GM12878 (cell line): ENCODE data around the gene PDZD2. TPM values are rescaled to one million over a fixed set of nuclear protein-coding genes. Genes with fewer than 3 reads are reported as not detected.

ENCODE experiments used
- ATAC-seq: fragments of 200-7000 bp; cut with Tn5 transposase; 3 replicates; pipeline ENCODE4 v1.9.1; 2020; ENCODE audit warnings: mild to moderate bottlenecking, moderate library complexity
- BruUV-seq: library from RNA; stranded (reverse); fragments of 400-500 nt; replicated peaks from 2 replicates; lab custom pipeline; 2021; lab: Mats Ljungman, UMichigan
- CTCF ChIA-PET: fragments of 300-600 bp; sonication (Branson Sonifier 250); formaldehyde crosslinking; extraction: SDS; loops from one replicate; lab custom pipeline; 2021; ENCODE audit warnings: inconsistent platforms; lab: Yijun Ruan, JAX
- POLR2A ChIA-PET: fragments of 350-600 bp; formaldehyde crosslinking; extraction: SDS; loops from one replicate; lab custom pipeline; 2021; ENCODE audit warnings: inconsistent platforms; lab: Charles Lee
- RAD21 ChIA-PET: fragments of 300-600 bp; sonication (Branson Sonifier 250); formaldehyde crosslinking; loops from one replicate; lab custom pipeline; 2023; ENCODE audit warnings: antibody characterized with exemption; ENCODE audit not compliant: unreplicated experiment; lab: Charles Lee
- SMC1A ChIA-PET: fragments of 300-600 bp; sonication (Branson Sonifier 250); formaldehyde crosslinking; loops from one replicate; lab custom pipeline; 2023; ENCODE audit not compliant: unreplicated experiment, uncharacterized antibody; lab: Charles Lee
- DNase-seq: peaks from one replicate; pipeline ENCODE4 v3.0.0-alpha.2; 2011; ENCODE audit warnings: low read depth, low spot score
- FAIRE-seq: peaks from 3 replicates; lab custom pipeline; 2011; peaks lifted over from hg19 to GRCh38; lab: Jason Lieb, UNC
- H2AFZ ChIP-seq: 2 replicates; pipeline ENCODE4 v1.6.0; 2011; ENCODE audit warnings: low read depth, low read length, control low read depth; ENCODE audit not compliant: control insufficient read depth
- H3K27ac ChIP-seq: 2 replicates; pipeline ENCODE4 v1.5.1; 2011; ENCODE audit warnings: control low read depth; ENCODE audit not compliant: control insufficient read depth, insufficient read depth
- H3K27me3 ChIP-seq, 2 experiments: replicated peaks in 1 of 2; 2 replicates each; pipeline versions ENCODE4 v1.6.0 to v1.6.1; 2011; ENCODE audit warnings: low read length in 1 of 2; ENCODE audit not compliant: control insufficient read depth in 2 of 2, insufficient read depth in 2 of 2
- H3K36me3 ChIP-seq, 2 experiments: 2 replicates each; pipeline ENCODE4 v1.5.1; 2011; ENCODE audit warnings: low read length in 1 of 2; ENCODE audit not compliant: control insufficient read depth in 2 of 2, insufficient read depth in 2 of 2
- H3K4me1 ChIP-seq: 2 replicates; pipeline ENCODE4 v1.6.1; 2011; ENCODE audit warnings: mild to moderate bottlenecking, low read length, moderate library complexity, mixed read lengths; ENCODE audit not compliant: control insufficient read depth, insufficient read depth
- H3K4me2 ChIP-seq: 2 replicates; pipeline ENCODE4 v1.6.0; 2011; ENCODE audit warnings: control low read depth; ENCODE audit not compliant: control insufficient read depth, insufficient read depth
- H3K4me3 ChIP-seq: fragments of 200-600 bp; sonication (generic); 2 replicates; pipeline ENCODE4 v1.5.1; 2016
- H3K79me2 ChIP-seq: 2 replicates; pipeline ENCODE4 v1.6.0; 2011; ENCODE audit warnings: low read length; ENCODE audit not compliant: control insufficient read depth, insufficient read depth
- H3K9ac ChIP-seq: 2 replicates; pipeline ENCODE4 v1.8.0; 2011; ENCODE audit warnings: low read length, control low read depth, mixed read lengths; ENCODE audit not compliant: control insufficient read depth, insufficient read depth
- H3K9me3 ChIP-seq: replicated peaks from 3 replicates; pipeline ENCODE4 v1.5.1; 2011; ENCODE audit warnings: mild to moderate bottlenecking, low read length; ENCODE audit not compliant: control insufficient read depth, insufficient read depth
- H4K20me1 ChIP-seq: 2 replicates; pipeline ENCODE4 v1.6.0; 2011; ENCODE audit not compliant: control insufficient read depth, insufficient read depth
- CEBPZ ChIP-seq: fragments of 150-350 bp; IDR thresholded peaks from 2 replicates; pipeline ENCODE4 v1.6.1; 2016; ENCODE audit warnings: low read depth, low read length
- ETV6 ChIP-seq, 2 experiments: fragments of 450-650 bp in 1 of 2; IDR thresholded peaks in 1 of 2; conservative IDR thresholded peaks in 1 of 2; 2 replicates each; pipeline ENCODE4 v1.6.1; 2014; ENCODE audit warnings: antibody characterized with exemption in 1 of 2, borderline replicate concordance in 1 of 2, low read depth in 1 of 2, mild to moderate bottlenecking in 1 of 2, moderate library complexity in 1 of 2
- FOS ChIP-seq: IDR thresholded peaks from 3 replicates; pipeline ENCODE4 v1.6.1; 2011; ENCODE audit warnings: borderline replicate concordance; ENCODE audit not compliant: insufficient read length; ENCODE audit errors: extremely low read depth
- KAT2A ChIP-seq: conservative IDR thresholded peaks from 2 replicates; pipeline ENCODE4 v1.6.1; 2011; ENCODE audit warnings: low read depth, low read length; ENCODE audit not compliant: control insufficient read depth
- NFYB ChIP-seq: IDR thresholded peaks from 2 replicates; pipeline ENCODE4 v1.6.1; 2011; ENCODE audit warnings: low read depth, mild to moderate bottlenecking, low read length, improper control_type of control experiment, moderate library complexity; ENCODE audit not compliant: insufficient read depth
- NR2F1 ChIP-seq: fragments of 450-650 bp; conservative IDR thresholded peaks from 2 replicates; pipeline ENCODE4 v1.6.1; 2017; ENCODE audit warnings: mild to moderate bottlenecking
- RBBP5 ChIP-seq: fragments of 200-600 bp; sonication (generic); conservative IDR thresholded peaks from 2 replicates; pipeline ENCODE4 v1.6.1; 2016
- RCOR1 ChIP-seq: conservative IDR thresholded peaks from 2 replicates; pipeline ENCODE4 v1.6.1; 2012; ENCODE audit warnings: low read depth, low read length, improper control_type of control experiment
- RELB ChIP-seq: fragments of 450-650 bp; IDR thresholded peaks from 2 replicates; pipeline ENCODE4 v1.6.1; 2017; ENCODE audit warnings: low read depth, mild to moderate bottlenecking, moderate library complexity
- REST ChIP-seq: IDR thresholded peaks from 2 replicates; pipeline ENCODE4 v1.6.1; 2012; ENCODE audit warnings: mild to moderate bottlenecking, low read depth, low read length
- RFX5 ChIP-seq: IDR thresholded peaks from 2 replicates; pipeline ENCODE4 v1.6.1; 2011; ENCODE audit warnings: low read depth, low read length, improper control_type of control experiment
- USF2 ChIP-seq: IDR thresholded peaks from 2 replicates; pipeline ENCODE4 v1.6.1; 2011; ENCODE audit warnings: low read depth, low read length, improper control_type of control experiment, borderline replicate concordance
- ZNF207 ChIP-seq: fragments of 450-650 bp; IDR thresholded peaks from 2 replicates; pipeline ENCODE4 v1.6.1; 2014; ENCODE audit warnings: antibody characterized with exemption, mild to moderate bottlenecking, borderline replicate concordance
- ZNF24 ChIP-seq: fragments of 450-650 bp; IDR thresholded peaks from 2 replicates; pipeline ENCODE4 v1.6.1; 2017; ENCODE audit warnings: antibody characterized with exemption, mild to moderate bottlenecking
- WGBS: methylation state at CpG from one replicate; pipeline ENCODE4 v1.1.6; 2016; ENCODE audit warnings: low lambda C conversion rate; ENCODE audit not compliant: insufficient replicate concordance, insufficient coverage; ENCODE audit errors: missing lambda C conversion rate; 5-methylcytosine and 5-hydroxymethylcytosine counted together
- in situ Hi-C: fragments of 300-500 bp; cut with MboI; formaldehyde crosslinking; loops from 9 replicates; pipeline ENCODE4 v1.14.3; 2018; ENCODE audit warnings: mixed read lengths
- intact Hi-C: fragments of 100-400 bp; cut with micrococcal nuclease; formaldehyde crosslinking; loops from one replicate; pipeline ENCODE4 v1.14.2; 2022; ENCODE audit not compliant: unreplicated experiment
- polyA plus RNA-seq, 11 experiments: library from polyadenylated mRNA; depleted of rRNA in 4 of 11; unstranded in 6 of 11; stranded (reverse) in 5 of 11; fragments of >200 nt; fragmentation: Nextera tagmentation in 4 of 11; fragmentation: Illumina TruSeq in 1 of 11; extraction: Ambion mirVana in 4 of 11; extraction: Trizol in 1 of 11; gene quantifications; 1 replicate in 1 of 11; 2 replicates in 10 of 11; pipeline versions ENCODE4 v1.2.1 to v1.2.3, GENCODE V29; 2011 to 2016; ENCODE audit warnings: inconsistent platforms in 2 of 11, missing spikeins in 2 of 11, low read depth in 1 of 11
- total RNA-seq, 4 experiments: library from RNA; depleted of rRNA in 3 of 4; stranded (reverse); fragments of >200 nt in 3 of 4; fragmentation: Illumina TruSeq in 1 of 4; extraction: Trizol in 1 of 4; gene quantifications; 2 replicates each; pipeline versions ENCODE4 v1.2.1 to v1.2.3, GENCODE V29; 2013 to 2021

PDZD2 gene
- total and polyA plus RNA-seq, 10 of the 15 experiments (the other 5 are each of a cell fraction or from before 2014, with no cell fraction given): 0.01 to 0.58 (median 0.29) TPM; not detected in 3

GRCh38 chr5:31783731-31784130, 144.8 kb downstream of the PDZD2 start:
- WGBS: 59% methylated on average over 8 of the region's 8 CpGs
- H3K27ac ChIP-seq: no peak overlapping the region
- H3K36me3 ChIP-seq: no peaks in the 10 kb centered on the region
- ChIA-PET RAD21 (no interaction called here), CTCF (no interaction called here), POLR2A (no interaction called here), SMC1A (no interaction called here)
- H3K4me2 ChIP-seq: no peak overlapping the region
- no peaks in the 10 kb centered on the region for H3K4me1 ChIP-seq
- intact Hi-C loops (no loop called here), in situ Hi-C loops (no loop called here)
- DNase-seq (no peak), ATAC-seq (no peak), FAIRE-seq (no peak)
- H2AFZ ChIP-seq: no peak overlapping the region
- no peaks in the 10 kb centered on the region for H3K27me3 ChIP-seq
- no peaks in the 10 kb centered on the region for H3K9me3 ChIP-seq
- H3K9ac ChIP-seq: no peak overlapping the region
- no peaks in the 10 kb centered on the region for H4K20me1 ChIP-seq
- H3K79me2 ChIP-seq: no peaks in the 10 kb centered on the region
- no peak overlapping the region for H3K4me3 ChIP-seq
- BruUV-seq: no TSS peak
- TF ChIP-seq RCOR1: no peak
- no peak for TF ChIP-seq RBBP5
- no peak for TF ChIP-seq NFYB
- TF ChIP-seq ZNF207: no peak
- no peak for TF ChIP-seq RFX5
- no peak for TF ChIP-seq RELB
- TF ChIP-seq REST: no peak
- TF ChIP-seq FOS: no peak
- no peak for TF ChIP-seq ETV6 (conservative IDR thresholded peaks at IDR 0.05 in 1 of 2, IDR thresholded peaks at IDR 0.05 in 1 of 2; ENCODE audit: borderline replicate concordance in 1 of 2, low read depth in 1 of 2)
- TF ChIP-seq USF2: no peak
- TF ChIP-seq NR2F1: no peak
- TF ChIP-seq KAT2A: no peak
- no peak for TF ChIP-seq ZNF24
- TF ChIP-seq CEBPZ: no peak
